Fibroblast of upper back skin (primary cell): ENCODE results near the gene TKT.
"Not testable (repeated sequence)": the region's sequence is repeated elsewhere in the genome, so short reads cannot be mapped to it uniquely, and the experiment has no call there.

Experiments used
- DNase-seq: peaks from one replicate; pipeline ENCODE4 v3.0.0-alpha.2; 2013

Gene TKT

GRCh38 chr3:53259427-53260259, 3.8 kb upstream of the TKT start:
- no peak for DNase-seq

GRCh38 chr3:53258600-53259426, 3.0 kb upstream of the TKT start:
- DNase-seq: no peak

GRCh38 chr3:53257465-53257864, 1.6 kb upstream of the TKT start:
- DNase-seq: no peak

- no peak for DNase-seq
Measured at GRCh38 chr3:53256704-53257055, 858 bp upstream of the TKT start.

GRCh38 chr3:53255423-53255774, 423 bp downstream of the TKT start:
- DNase-seq: no peak

- peak; percentile 28 for DNase-seq
Measured at GRCh38 chr3:53254509-53255422, 1.1 kb downstream of the TKT start.

GRCh38 chr3:53253707-53254508, 1.9 kb downstream of the TKT start:
- no peak for DNase-seq

GRCh38 chr3:53252947-53253322, 2.9 kb downstream of the TKT start:
- not testable (repeated sequence) for DNase-seq

- DNase-seq: no peak
Measured at GRCh38 chr3:53252096-53252946, 3.5 kb downstream of the TKT start.

- DNase-seq: no peak
Measured at GRCh38 chr3:53250881-53251605, 4.8 kb downstream of the TKT start.

- no peak for DNase-seq
Measured at GRCh38 chr3:53250453-53250852, 5.4 kb downstream of the TKT start.

- no peak for DNase-seq
Measured at GRCh38 chr3:53248161-53248560, 7.7 kb downstream of the TKT start.

- DNase-seq: no peak
Measured at GRCh38 chr3:53247619-53248018, 8.2 kb downstream of the TKT start.

- no peak for DNase-seq
Measured at GRCh38 chr3:53244271-53244670, 11.6 kb downstream of the TKT start.

- DNase-seq: no peak
Measured at GRCh38 chr3:53243785-53244184, 12.0 kb downstream of the TKT start.

- peak; percentile 72 for DNase-seq
Measured at GRCh38 chr3:53243165-53243564, 12.7 kb downstream of the TKT start.

GRCh38 chr3:53242642-53243041, 13.2 kb downstream of the TKT start:
- DNase-seq: no peak

GRCh38 chr3:53242155-53242554, 13.7 kb downstream of the TKT start:
- no peak for DNase-seq

- no peak for DNase-seq
Measured at GRCh38 chr3:53240989-53241972, 14.5 kb downstream of the TKT start.
